ENCODE measurements around the gene TPH1.

The TPH1 gene

GRCh38 chr11:18046116-18046777, at the start of gene TPH1:
Gene TPH1 (minus strand): TSS chr11:18046269. CDS start chr11:18040762, 5,507 bp downstream.
- no peak for DNase-seq (ENCODE audit: low read depth in 2 of 2)

- DNase-seq (ENCODE audit: low read depth in 2 of 2) = no peak
Measured at GRCh38 chr11:18093959-18094358, 47.9 kb upstream of the TPH1 start.

- DNase-seq (ENCODE audit: low read depth in 2 of 2) = no peak
Measured at GRCh38 chr11:18091731-18092130, 45.7 kb upstream of the TPH1 start.

GRCh38 chr11:18088966-18089365, 42.9 kb upstream of the TPH1 start:
- no peak for DNase-seq (ENCODE audit: low read depth in 2 of 2)

GRCh38 chr11:18088366-18088765, 42.3 kb upstream of the TPH1 start:
- no peak for DNase-seq (ENCODE audit: low read depth in 2 of 2)

GRCh38 chr11:18081551-18081950, 35.5 kb upstream of the TPH1 start:
- DNase-seq (ENCODE audit: low read depth in 2 of 2) = no peak

- no peak for DNase-seq (ENCODE audit: low read depth in 2 of 2)
Measured at GRCh38 chr11:18080451-18080850, 34.4 kb upstream of the TPH1 start.

- no peak for DNase-seq (ENCODE audit: low read depth in 2 of 2)
Measured at GRCh38 chr11:18078909-18079308, 32.8 kb upstream of the TPH1 start.

- DNase-seq (ENCODE audit: low read depth in 2 of 2) = no peak
Measured at GRCh38 chr11:18075444-18075843, 29.4 kb upstream of the TPH1 start.

- DNase-seq (ENCODE audit: low read depth in 2 of 2) = no peak
Measured at GRCh38 chr11:18071098-18071705, 25.1 kb upstream of the TPH1 start.

- no peak for DNase-seq (ENCODE audit: low read depth in 2 of 2)
Measured at GRCh38 chr11:18067372-18067771, 21.3 kb upstream of the TPH1 start.

- no peak for DNase-seq (ENCODE audit: low read depth in 2 of 2)
Measured at GRCh38 chr11:18066626-18067025, 20.6 kb upstream of the TPH1 start.

- DNase-seq (ENCODE audit: low read depth in 2 of 2) = no peak
Measured at GRCh38 chr11:18065572-18065971, 19.5 kb upstream of the TPH1 start.

- no peak for DNase-seq (ENCODE audit: low read depth in 2 of 2)
Measured at GRCh38 chr11:18064450-18065054, 18.5 kb upstream of the TPH1 start.

GRCh38 chr11:18063862-18064434, 17.9 kb upstream of the TPH1 start:
- no peak for DNase-seq (ENCODE audit: low read depth in 2 of 2)

- DNase-seq (ENCODE audit: low read depth in 2 of 2) = no peak
Measured at GRCh38 chr11:18063125-18063524, 17.1 kb upstream of the TPH1 start.

- DNase-seq (ENCODE audit: low read depth in 2 of 2) = no peak
Measured at GRCh38 chr11:18061351-18061750, 15.3 kb upstream of the TPH1 start.

GRCh38 chr11:18056561-18057181, 10.6 kb upstream of the TPH1 start:
- no peak for DNase-seq (ENCODE audit: low read depth in 2 of 2)

- no peak for DNase-seq (ENCODE audit: low read depth in 2 of 2)
Measured at GRCh38 chr11:18054511-18055103, 8.5 kb upstream of the TPH1 start.

- no peak for DNase-seq (ENCODE audit: low read depth in 2 of 2)
Measured at GRCh38 chr11:18050848-18051247, 4.8 kb upstream of the TPH1 start.

GRCh38 chr11:18036456-18036855, 9.6 kb downstream of the TPH1 start:
- no peak for DNase-seq (ENCODE audit: low read depth in 2 of 2)

- no peak for DNase-seq (ENCODE audit: low read depth in 2 of 2)
Measured at GRCh38 chr11:18027475-18027874, 18.6 kb downstream of the TPH1 start.
